Activated naive CD4-positive, alpha-beta T cell treated with anti-CD3 and anti-CD28 coated beads for 36 hours (primary cell): ENCODE measurements around the gene GJA8. TPM values are rescaled to one million over a fixed set of nuclear protein-coding genes. Genes with fewer than 3 reads are reported as not detected.
"Not testable (repeated sequence)": the region's sequence is repeated elsewhere in the genome, so short reads cannot be mapped to it uniquely, and the experiment has no call there.

Source experiments
- CTCF ChIA-PET: fragments of 350-600 bp; sonication (Branson Sonifier 250); formaldehyde crosslinking; loops from one replicate; lab custom pipeline; 2021; ENCODE audit warnings: antibody characterized with exemption; lab: Charles Lee
- DNase-seq: peaks from one replicate; pipeline ENCODE4 v3.0.0-alpha.2; 2020
- H3K27ac Mint-ChIP-seq: one replicate; pipeline ENCODE4 v1.8.0; 2021; ENCODE audit warnings: mild to moderate bottlenecking, mixed read lengths
- H3K27me3 Mint-ChIP-seq: one replicate; pipeline ENCODE4 v1.8.0; 2021; ENCODE audit warnings: low read depth, mixed read lengths
- H3K36me3 Mint-ChIP-seq: one replicate; pipeline ENCODE4 v1.8.0; 2021; ENCODE audit warnings: low read depth, mixed read lengths
- H3K4me1 Mint-ChIP-seq: one replicate; pipeline ENCODE4 v1.8.0; 2021; ENCODE audit warnings: low read depth, mixed read lengths
- H3K4me3 Mint-ChIP-seq: one replicate; pipeline ENCODE4 v1.8.0; 2021; ENCODE audit warnings: mild to moderate bottlenecking, moderate library complexity, mixed read lengths
- H3K9me3 Mint-ChIP-seq: one replicate; pipeline ENCODE4 v1.8.0; 2021; ENCODE audit warnings: mixed read lengths
- intact Hi-C: fragments of 100-400 bp; cut with micrococcal nuclease; formaldehyde crosslinking; loops from one replicate; pipeline ENCODE4 v1.15.1; 2023
- total RNA-seq, 2 experiments: library from RNA; stranded (reverse); gene quantifications; one replicate each; pipeline ENCODE4 v1.2.3, GENCODE V29; 2021

Gene GJA8
- total RNA-seq, 2 experiments from 2014 or later = not detected

GRCh38 chr1:147931137-147931536, 28.5 kb downstream of the GJA8 start:
- intact Hi-C loops, H3K27me3 Mint-ChIP-seq, H3K27ac Mint-ChIP-seq, H3K9me3 Mint-ChIP-seq, H3K4me3 Mint-ChIP-seq, DNase-seq, H3K36me3 Mint-ChIP-seq: not testable (repeated sequence)
- CTCF ChIA-PET = interaction anchor here (0.6 kb wide), 2 partner anchors 15 to 331 kb away, joined by 5 read pairs; no protein-coding TSS in a partner anchor
- H3K4me1 Mint-ChIP-seq = peaks cover 28% of the 10 kb centered on the region

GRCh38 chr1:147935296-147935695, 32.7 kb downstream of the GJA8 start:
- H3K9me3 Mint-ChIP-seq, CTCF ChIA-PET, H3K36me3 Mint-ChIP-seq, intact Hi-C loops, H3K4me3 Mint-ChIP-seq, H3K27me3 Mint-ChIP-seq, DNase-seq, H3K27ac Mint-ChIP-seq: not testable (repeated sequence)
- peaks cover 23% of the 10 kb centered on the region for H3K4me1 Mint-ChIP-seq

- H3K27me3 Mint-ChIP-seq, DNase-seq, CTCF ChIA-PET, H3K27ac Mint-ChIP-seq, intact Hi-C loops, H3K4me3 Mint-ChIP-seq, H3K9me3 Mint-ChIP-seq, H3K36me3 Mint-ChIP-seq, H3K4me1 Mint-ChIP-seq: not testable (repeated sequence)
Observed at GRCh38 chr1:147940456-147940855, 37.9 kb downstream of the GJA8 start.

GRCh38 chr1:147942563-147942962, 40.0 kb downstream of the GJA8 start:
- H3K27ac Mint-ChIP-seq, intact Hi-C loops, H3K9me3 Mint-ChIP-seq, H3K27me3 Mint-ChIP-seq, H3K36me3 Mint-ChIP-seq, DNase-seq, CTCF ChIA-PET, H3K4me1 Mint-ChIP-seq, H3K4me3 Mint-ChIP-seq: not testable (repeated sequence)

GRCh38 chr1:147949517-147949916, 46.9 kb downstream of the GJA8 start:
- H3K4me3 Mint-ChIP-seq, intact Hi-C loops, CTCF ChIA-PET, DNase-seq, H3K4me1 Mint-ChIP-seq, H3K9me3 Mint-ChIP-seq, H3K36me3 Mint-ChIP-seq, H3K27me3 Mint-ChIP-seq, H3K27ac Mint-ChIP-seq: not testable (repeated sequence)

Other genes starting within 250 kb of the GJA8 start
- gene ACP6, start 232.3 kb upstream of the GJA8 start, total RNA-seq = 10 to 100 TPM; 14.4 to 16.3 TPM
- gene GJA5, start 142.2 kb upstream of the GJA8 start, total RNA-seq = not detected
- gene GPR89B, start 25.6 kb downstream of the GJA8 start, total RNA-seq = 10 to 100 TPM; 11.5 to 11.8 TPM
- gene NBPF11, start 249.5 kb downstream of the GJA8 start, total RNA-seq = 1 to 10 TPM; 6.7 to 7.3 TPM